BLaER1 treated with 17β-estradiol and CSF1 and Interleukin-3, amounts not matched to agents 10 nM and 100 nM (cell line): ENCODE measurements around the gene PRH1.
A peak's percentile ranks its signal among the peaks of the same experiment; 100 is the strongest.

ENCODE experiments used
- H3K27ac ChIP-seq, 11 experiments: shearing (Covaris generic); formaldehyde crosslinking; 2 replicates each; pipeline ENCODE4 v1.8.1; 2022
- H3K27me3 ChIP-seq, 11 experiments: shearing (Covaris generic); formaldehyde crosslinking; 2 replicates each; pipeline ENCODE4 v1.8.1; 2022
- H3K36me3 ChIP-seq, 11 experiments: shearing (Covaris generic); formaldehyde crosslinking; 2 replicates each; pipeline ENCODE4 v1.8.1; 2022
- H3K4me1 ChIP-seq, 10 experiments: shearing (Covaris generic); formaldehyde crosslinking; 2 replicates each; pipeline ENCODE4 v1.8.1; 2022
- H3K4me2 ChIP-seq, 11 experiments: shearing (Covaris generic); formaldehyde crosslinking; 2 replicates each; pipeline ENCODE4 v1.8.1; 2022
- H3K4me3 ChIP-seq, 10 experiments: shearing (Covaris generic); formaldehyde crosslinking; 2 replicates each; pipeline ENCODE4 v1.8.1; 2022
- H3K9ac ChIP-seq, 11 experiments: shearing (Covaris generic); formaldehyde crosslinking; 2 replicates each; pipeline ENCODE4 v1.8.1; 2022
- H3K9me3 ChIP-seq, 11 experiments: shearing (Covaris generic); formaldehyde crosslinking; replicated peaks in 1 of 11; 2 replicates each; pipeline ENCODE4 v1.8.1; 2022
- H4K20me1 ChIP-seq, 11 experiments: shearing (Covaris generic); formaldehyde crosslinking; 2 replicates each; pipeline ENCODE4 v1.8.1; 2022
- Cebpa-rat ChIP-seq, 11 experiments: shearing (Covaris generic); IDR thresholded peaks; 2 replicates each; pipeline ENCODE4 v1.8.1; 2022

Gene PRH1

GRCh38 chr12:10853776-10854175 is 30.3 kb downstream of the PRH1 start:
- H3K27ac ChIP-seq, result no peak overlapping the region
- H3K27me3 ChIP-seq, result no peaks in the 10 kb centered on the region
- no peak overlapping the region for H3K4me2 ChIP-seq
- H3K4me3 ChIP-seq, result no peak overlapping the region
- H3K4me1 ChIP-seq, result peaks cover 0 to 11% (median 7%) of the 10 kb centered on the region in 10 experiments; a peak in 9 of 20 replicates
- H3K36me3 ChIP-seq, result peaks cover 25 to 47% (median 32%) of the 10 kb centered on the region in 11 experiments
- H3K9me3 ChIP-seq, result peaks cover 34 to 44% (median 40%) of the 10 kb centered on the region in 11 experiments
- H3K9ac ChIP-seq, result no peak overlapping the region
- no peak for TF ChIP-seq Cebpa-rat (IDR thresholded peaks at IDR 0.05)
- H4K20me1 ChIP-seq, result no peaks in the 10 kb centered on the region

GRCh38 chr12:10851243-10851858 is 32.7 kb downstream of the PRH1 start:
- H3K9me3 ChIP-seq, result peaks cover 10 to 19% (median 16%) of the 10 kb centered on the region in 11 experiments
- TF ChIP-seq Cebpa-rat (IDR thresholded peaks at IDR 0.05), result no peak
- no peak overlapping the region for H3K4me3 ChIP-seq
- H4K20me1 ChIP-seq, result no peaks in the 10 kb centered on the region
- no peak overlapping the region for H3K9ac ChIP-seq
- H3K4me2 ChIP-seq, result no peak overlapping the region
- H3K4me1 ChIP-seq, result peaks cover 0 to 11% (median 7%) of the 10 kb centered on the region in 10 experiments; a peak in 9 of 20 replicates
- no peak overlapping the region for H3K27ac ChIP-seq
- no peaks in the 10 kb centered on the region for H3K27me3 ChIP-seq
- H3K36me3 ChIP-seq, result peaks cover 10 to 43% (median 15%) of the 10 kb centered on the region in 11 experiments; a peak in 21 of 22 replicates

- Histone ChIP-seq H3K36me3 (peaks cover 0 to 35% (median 2%) of the 10 kb centered on the region in 11 experiments; a peak in 8 of 22 replicates), H3K27ac (no peak within 1 kb of the TSS), H3K9me3 (0 out of 22 replicates have a peak, but pooled peaks cover 0 to under 1% (median 0%) of the 10 kb centered on the region in 11 experiments), H3K4me2 (peak within 1 kb of the TSS in 6 of 11 experiments; percentile 4 to 33 (median 19); a peak in 6 of 22 replicates), H3K4me3 (no peak within 1 kb of the TSS), H3K27me3 (no peaks in the 10 kb centered on the region), H4K20me1 (no peaks in the 10 kb centered on the region), H3K9ac (no peak within 1 kb of the TSS), H3K4me1 (peaks cover 0 to 11% (median 7%) of the 10 kb centered on the region in 10 experiments; a peak in 9 of 20 replicates)
- no peak for TF ChIP-seq Cebpa-rat (IDR thresholded peaks at IDR 0.05)
Measured at GRCh38 chr12:10849425-10849878, 34.6 kb downstream of the PRH1 start, which contains the start of gene PRR4. PRR4 (minus strand) TSS chr12:10849475; CDS start chr12:10849437, 38 bp downstream.

GRCh38 chr12:10847744-10848143 is 36.3 kb downstream of the PRH1 start:
- Histone ChIP-seq H3K9ac (no peak overlapping the region), H3K27me3 (no peaks in the 10 kb centered on the region)
- no peak for TF ChIP-seq Cebpa-rat (IDR thresholded peaks at IDR 0.05)

GRCh38 chr12:10842862-10843261 is 41.2 kb downstream of the PRH1 start:
- H4K20me1 ChIP-seq, result no peaks in the 10 kb centered on the region
- H3K9me3 ChIP-seq, result no peaks in the 10 kb centered on the region
- no peak overlapping the region for H3K4me2 ChIP-seq
- H3K4me3 ChIP-seq, result no peak overlapping the region
- no peaks in the 10 kb centered on the region for H3K27me3 ChIP-seq
- TF ChIP-seq Cebpa-rat (IDR thresholded peaks at IDR 0.05), result no peak
- peaks cover 0 to 20% (median 3%) of the 10 kb centered on the region in 11 experiments; a peak in 5 of 22 replicates for H3K36me3 ChIP-seq
- no peaks in the 10 kb centered on the region for H3K4me1 ChIP-seq
- H3K9ac ChIP-seq, result no peak overlapping the region
- no peak overlapping the region for H3K27ac ChIP-seq

More at GRCh38 chr12:10847744-10848143, 36.3 kb downstream of the PRH1 start:
- no peaks in the 10 kb centered on the region for H3K9me3 ChIP-seq
- H3K36me3 ChIP-seq, result peaks cover 0 to 41% (median 3%) of the 10 kb centered on the region in 11 experiments; a peak in 6 of 22 replicates
- H3K4me3 ChIP-seq, result no peak overlapping the region
- H3K4me2 ChIP-seq, result no peak overlapping the region
- no peak overlapping the region for H3K27ac ChIP-seq
- no peaks in the 10 kb centered on the region for H4K20me1 ChIP-seq
- H3K4me1 ChIP-seq, result peaks cover 0 to 11% (median 7%) of the 10 kb centered on the region in 10 experiments; a peak in 9 of 20 replicates

- no peak for TF ChIP-seq Cebpa-rat (IDR thresholded peaks at IDR 0.05)
- peaks cover 0 to 4% (median 0%) of the 10 kb centered on the region in 11 experiments; a peak in 1 of 22 replicates for H3K9me3 ChIP-seq
- no peak overlapping the region for H3K4me2 ChIP-seq
- no peaks in the 10 kb centered on the region for H3K4me1 ChIP-seq
- peaks cover 0 to 8% (median 0%) of the 10 kb centered on the region in 11 experiments; a peak in 1 of 22 replicates for H3K36me3 ChIP-seq
- H3K27ac ChIP-seq, result no peak overlapping the region
- H3K9ac ChIP-seq, result no peak overlapping the region
- H4K20me1 ChIP-seq, result no peaks in the 10 kb centered on the region
- no peaks in the 10 kb centered on the region for H3K27me3 ChIP-seq
- H3K4me3 ChIP-seq, result no peak overlapping the region
Measured at GRCh38 chr12:10838461-10838860, 45.6 kb downstream of the PRH1 start.
